ENCODE results near the gene PRSS35. TPM values are rescaled to one million over a fixed set of nuclear protein-coding genes. Genes with fewer than 3 reads are reported as not detected.
"Not testable (repeated sequence)": the region's sequence is repeated elsewhere in the genome, so short reads cannot be mapped to it uniquely, and the experiment has no call there.

PRSS35 gene
- total RNA-seq, 1 donor from 2014 or later = 24.5 TPM

DNA sequence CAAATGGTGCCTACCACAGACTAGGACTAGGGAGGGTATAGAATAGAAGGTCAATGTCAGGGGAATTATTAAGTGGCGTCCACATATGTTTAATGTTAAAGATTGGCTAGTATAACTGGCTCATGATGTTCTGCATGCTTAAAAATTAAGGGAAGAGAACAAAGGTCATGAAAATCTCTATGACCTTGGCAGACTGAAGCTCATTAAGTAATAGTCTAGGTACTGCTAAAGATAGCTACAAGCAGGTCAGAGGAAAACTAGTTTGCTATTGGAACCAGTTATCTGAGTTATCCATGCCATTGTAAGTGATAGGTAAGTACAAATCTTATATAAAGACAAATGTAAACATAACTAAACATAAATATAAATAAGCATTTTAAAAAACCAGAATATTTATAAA, 32.9 kb upstream of the PRSS35 start:
- H3K27ac Mint-ChIP-seq (ENCODE audit: unreplicated experiment) = no peak overlapping the region
- no peak for TF ChIP-seq CTCF (IDR thresholded peaks at IDR 0.05)
- H3K36me3 Mint-ChIP-seq (ENCODE audit: unreplicated experiment) = no peaks in the 10 kb centered on the region
- peaks cover 57% of the 10 kb centered on the region for H3K27me3 Mint-ChIP-seq (ENCODE audit: unreplicated experiment)
- H3K9me3 Mint-ChIP-seq (ENCODE audit: unreplicated experiment) = no peaks in the 10 kb centered on the region
- H3K4me1 Mint-ChIP-seq (ENCODE audit: unreplicated experiment) = no peaks in the 10 kb centered on the region
- no peak for DNase-seq (ENCODE audit: extremely low spot score, unreplicated experiment)
- no peak overlapping the region for H3K4me3 Mint-ChIP-seq (ENCODE audit: unreplicated experiment)

- Mint-ChIP-seq H3K4me3 (ENCODE audit: unreplicated experiment) (no peak overlapping the region), H3K27me3 (ENCODE audit: unreplicated experiment) (peaks cover 53% of the 10 kb centered on the region), H3K27ac (ENCODE audit: unreplicated experiment) (no peak overlapping the region), H3K4me1 (ENCODE audit: unreplicated experiment) (no peaks in the 10 kb centered on the region), H3K9me3 (ENCODE audit: unreplicated experiment) (no peaks in the 10 kb centered on the region), H3K36me3 (ENCODE audit: unreplicated experiment) (no peaks in the 10 kb centered on the region)
- TF ChIP-seq CTCF (IDR thresholded peaks at IDR 0.05) = no peak
- no peak for DNase-seq (ENCODE audit: extremely low spot score, unreplicated experiment)
Measured at GRCh38 chr6:83480470-83480869, 31.9 kb upstream of the PRSS35 start.

DNA sequence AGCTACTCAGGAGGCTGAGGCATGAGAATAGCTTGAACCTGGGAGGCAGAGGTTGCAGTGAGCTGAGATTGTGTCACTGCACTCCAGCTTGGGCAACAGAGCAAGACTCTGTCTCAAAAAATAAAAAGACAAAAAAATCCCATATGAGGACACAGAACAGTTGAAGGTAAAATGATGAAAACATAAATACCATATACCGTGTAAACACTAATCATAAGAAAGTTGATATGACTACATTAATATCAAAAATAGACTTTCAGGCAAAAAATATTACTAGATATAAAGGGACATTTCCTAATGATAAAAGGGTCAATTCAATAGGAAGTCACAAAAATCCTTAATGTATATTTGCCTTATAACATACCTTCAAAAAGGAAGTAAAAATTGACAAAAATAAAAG, 30.4 kb upstream of the PRSS35 start:
- not testable (repeated sequence) for H3K9me3 Mint-ChIP-seq (ENCODE audit: unreplicated experiment); H3K36me3 Mint-ChIP-seq (ENCODE audit: unreplicated experiment); H3K27ac Mint-ChIP-seq (ENCODE audit: unreplicated experiment); H3K4me3 Mint-ChIP-seq (ENCODE audit: unreplicated experiment); DNase-seq (ENCODE audit: extremely low spot score, unreplicated experiment); H3K4me1 Mint-ChIP-seq (ENCODE audit: unreplicated experiment)
- H3K27me3 Mint-ChIP-seq (ENCODE audit: unreplicated experiment) = peaks cover 60% of the 10 kb centered on the region

DNA sequence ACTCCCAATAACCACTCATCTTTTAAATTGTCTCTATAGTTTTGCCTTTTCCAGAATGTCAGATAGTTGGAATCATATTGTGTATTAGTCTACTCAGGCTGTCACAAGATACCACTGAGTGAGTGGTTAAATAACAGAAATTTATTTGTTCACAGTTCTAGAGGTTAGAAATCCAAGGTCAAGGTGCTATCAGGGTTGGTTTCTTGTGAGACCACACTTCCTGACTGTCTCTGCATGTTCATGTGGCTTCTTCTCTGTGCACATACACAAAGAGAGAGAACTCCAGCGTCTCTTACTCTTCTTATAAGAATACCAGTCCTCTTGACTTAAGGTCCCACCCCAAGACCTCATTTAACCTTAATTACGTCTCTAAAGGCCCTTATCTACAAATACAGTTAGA, 23.9 kb upstream of the PRSS35 start:
- no peak overlapping the region for H3K27ac Mint-ChIP-seq (ENCODE audit: unreplicated experiment)
- H3K9me3 Mint-ChIP-seq (ENCODE audit: unreplicated experiment) = no peaks in the 10 kb centered on the region
- H3K4me3 Mint-ChIP-seq (ENCODE audit: unreplicated experiment) = no peak overlapping the region
- H3K27me3 Mint-ChIP-seq (ENCODE audit: unreplicated experiment) = peaks cover 41% of the 10 kb centered on the region
- H3K4me1 Mint-ChIP-seq (ENCODE audit: unreplicated experiment) = no peaks in the 10 kb centered on the region
- DNase-seq (ENCODE audit: extremely low spot score, unreplicated experiment) = no peak
- TF ChIP-seq CTCF (IDR thresholded peaks at IDR 0.05) = no peak
- no peaks in the 10 kb centered on the region for H3K36me3 Mint-ChIP-seq (ENCODE audit: unreplicated experiment)

DNA sequence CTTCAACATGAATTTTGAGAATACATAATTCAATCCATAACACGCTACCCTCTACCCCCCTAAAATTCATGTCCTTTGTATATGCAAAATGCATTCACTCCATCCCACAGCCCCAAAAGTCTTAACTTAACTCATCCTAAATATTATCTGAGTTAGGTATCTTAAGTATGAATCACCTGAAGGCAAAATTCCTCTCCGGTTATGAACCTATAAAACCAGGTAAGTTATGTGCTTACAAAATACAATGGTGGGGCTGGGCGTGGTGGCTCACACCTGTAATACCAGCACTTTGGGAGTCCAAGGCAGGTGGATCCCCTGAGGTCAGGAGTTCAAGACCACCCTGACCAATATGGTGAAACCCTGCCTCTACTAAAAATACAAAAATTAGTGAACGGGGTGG, 23.5 kb upstream of the PRSS35 start:
- no peak for DNase-seq (ENCODE audit: extremely low spot score, unreplicated experiment)
- Mint-ChIP-seq H3K27ac (ENCODE audit: unreplicated experiment) (no peak overlapping the region), H3K4me1 (ENCODE audit: unreplicated experiment) (no peaks in the 10 kb centered on the region), H3K9me3 (ENCODE audit: unreplicated experiment) (no peaks in the 10 kb centered on the region), H3K4me3 (ENCODE audit: unreplicated experiment) (no peak overlapping the region), H3K27me3 (ENCODE audit: unreplicated experiment) (peaks cover 37% of the 10 kb centered on the region), H3K36me3 (ENCODE audit: unreplicated experiment) (no peaks in the 10 kb centered on the region)
- no peak for TF ChIP-seq CTCF (IDR thresholded peaks at IDR 0.05)

DNA sequence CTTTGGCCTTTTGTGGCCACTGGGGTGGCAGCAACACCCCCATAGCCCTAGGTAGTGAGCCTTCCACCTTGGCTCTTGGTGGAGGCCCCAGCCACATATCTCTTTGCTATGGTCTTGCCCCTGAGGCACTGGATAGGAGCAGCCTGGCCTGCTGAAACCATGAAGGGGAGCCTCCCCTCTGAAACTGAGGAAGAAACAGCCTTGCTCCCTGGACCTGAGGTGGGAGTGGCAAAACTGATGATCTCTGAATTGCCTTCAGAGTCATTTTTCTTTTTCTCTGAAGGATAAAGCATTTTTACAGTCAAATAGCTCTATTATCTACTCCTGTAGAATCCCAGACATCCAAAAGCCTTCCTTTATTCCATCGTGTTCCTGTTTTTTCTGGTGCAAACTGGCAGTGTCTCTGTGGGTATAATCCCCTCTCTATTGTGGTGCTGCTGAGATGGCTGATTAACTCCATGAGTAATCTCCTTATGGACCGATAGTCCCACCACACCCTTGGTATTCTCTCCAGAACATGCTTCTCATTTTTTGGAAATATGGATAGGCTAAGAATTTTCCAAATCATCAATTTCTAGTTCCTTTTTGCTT, 22.0 kb upstream of the PRSS35 start:
- no peak overlapping the region for H3K4me3 Mint-ChIP-seq (ENCODE audit: unreplicated experiment)
- no peak for TF ChIP-seq CTCF (IDR thresholded peaks at IDR 0.05)
- H3K27me3 Mint-ChIP-seq (ENCODE audit: unreplicated experiment) = peaks cover 43% of the 10 kb centered on the region
- H3K4me1 Mint-ChIP-seq (ENCODE audit: unreplicated experiment) = no peaks in the 10 kb centered on the region
- no peaks in the 10 kb centered on the region for H3K36me3 Mint-ChIP-seq (ENCODE audit: unreplicated experiment)
- H3K9me3 Mint-ChIP-seq (ENCODE audit: unreplicated experiment) = no peaks in the 10 kb centered on the region
- DNase-seq (ENCODE audit: extremely low spot score, unreplicated experiment) = no peak
- no peak overlapping the region for H3K27ac Mint-ChIP-seq (ENCODE audit: unreplicated experiment)

Measured in osteocyte (in vitro differentiated cells).